WTC11 (cell line): ENCODE measurements around the gene C5orf15. TPM values are rescaled to one million over a fixed set of nuclear protein-coding genes. Genes with fewer than 3 reads are reported as not detected.
A peak's percentile ranks its signal among the peaks of the same experiment; 100 is the strongest.

Experiments
- ATAC-seq: fragments of 200-7000 bp; cut with Tn5 transposase; 2 replicates; pipeline ENCODE4 v1.10.0; 2021; ENCODE audit warnings: mild to moderate bottlenecking, moderate library complexity
- CTCF ChIA-PET: fragments of 300-600 bp; sonication (Branson Sonifier 250); formaldehyde crosslinking; loops from one replicate; lab custom pipeline; 2021; ENCODE audit warnings: antibody characterized with exemption; lab: Charles Lee
- POLR2A ChIA-PET: fragments of 350-600 bp; sonication (Branson Sonifier 250); formaldehyde crosslinking; loops from one replicate; lab custom pipeline; 2021; ENCODE audit warnings: antibody characterized with exemption; lab: Charles Lee
- DNase-seq: peaks from one replicate; pipeline ENCODE4 v3.0.0; 2021; ENCODE audit warnings: low spot score
- H3K27ac Mint-ChIP-seq: 2 replicates; pipeline ENCODE4 v1.8.0; 2021; ENCODE audit warnings: mixed read lengths
- H3K27me3 Mint-ChIP-seq: 2 replicates; pipeline ENCODE4 v1.8.0; 2021; ENCODE audit warnings: low read depth, mild to moderate bottlenecking, moderate library complexity, mixed read lengths
- H3K36me3 Mint-ChIP-seq: 2 replicates; pipeline ENCODE4 v1.8.0; 2021; ENCODE audit warnings: mixed read lengths
- H3K4me1 Mint-ChIP-seq: 2 replicates; pipeline ENCODE4 v1.8.0; 2022; ENCODE audit warnings: mixed read lengths
- H3K4me3 Mint-ChIP-seq: 2 replicates; pipeline ENCODE4 v1.8.0; 2021; ENCODE audit warnings: mild to moderate bottlenecking, moderate library complexity, mixed read lengths
- H3K9me3 Mint-ChIP-seq: 2 replicates; pipeline ENCODE4 v1.8.0; 2021; ENCODE audit warnings: mixed read lengths
- CBFB ChIP-seq: sonication (generic); formaldehyde crosslinking; IDR thresholded peaks from 2 replicates; pipeline ENCODE4 v1.8.1; 2022; ENCODE audit warnings: mild to moderate bottlenecking, low read depth, missing genetic modification reagents
- CREB1 ChIP-seq: sonication (generic); formaldehyde crosslinking; IDR thresholded peaks from 2 replicates; pipeline ENCODE4 v1.8.0; 2023; ENCODE audit warnings: mild to moderate bottlenecking, missing genetic modification reagents
- E2F1 ChIP-seq: sonication (generic); formaldehyde crosslinking; IDR thresholded peaks from 2 replicates; pipeline ENCODE4 v1.8.0; 2022; ENCODE audit warnings: mild to moderate bottlenecking, missing genetic modification reagents
- ESRRA ChIP-seq: sonication (generic); formaldehyde crosslinking; IDR thresholded peaks from 2 replicates; pipeline ENCODE4 v1.8.1; 2022; ENCODE audit warnings: mild to moderate bottlenecking, missing genetic modification reagents, borderline replicate concordance
- FOXJ3 ChIP-seq: sonication (generic); formaldehyde crosslinking; IDR thresholded peaks from 2 replicates; pipeline ENCODE4 v1.9.0; 2021; ENCODE audit warnings: missing genetic modification reagents, mild to moderate bottlenecking, borderline replicate concordance
- FOXK1 ChIP-seq: sonication (generic); formaldehyde crosslinking; IDR thresholded peaks from 2 replicates; pipeline ENCODE4 v1.8.0; 2022; ENCODE audit warnings: mild to moderate bottlenecking, moderate library complexity, missing genetic modification reagents
- GABPB1 ChIP-seq: sonication (generic); formaldehyde crosslinking; IDR thresholded peaks from 2 replicates; pipeline ENCODE4 v1.8.1; 2023; ENCODE audit warnings: mild to moderate bottlenecking, missing genetic modification reagents
- GTF2I ChIP-seq: fragments of 250-450 bp; sonication (Bioruptor Pico); conservative IDR thresholded peaks from 2 replicates; pipeline ENCODE4 v1.4.0; 2021; ENCODE audit warnings: mild to moderate bottlenecking
- IRF1 ChIP-seq: sonication (generic); formaldehyde crosslinking; IDR thresholded peaks from 2 replicates; pipeline ENCODE4 v1.8.0; 2023; ENCODE audit warnings: missing genetic modification reagents
- NR1H2 ChIP-seq: sonication (generic); formaldehyde crosslinking; IDR thresholded peaks from 2 replicates; pipeline ENCODE4 v1.9.0; 2021; ENCODE audit warnings: mild to moderate bottlenecking, moderate library complexity, missing genetic modification reagents
- NR2C2 ChIP-seq: sonication (generic); formaldehyde crosslinking; IDR thresholded peaks from 2 replicates; pipeline ENCODE4 v1.8.0; 2022; ENCODE audit warnings: mild to moderate bottlenecking, missing genetic modification reagents
- PRRX2 ChIP-seq: fragments of 250-450 bp; sonication (Bioruptor Pico); IDR thresholded peaks from 2 replicates; pipeline ENCODE4 v1.8.0; 2021; ENCODE audit warnings: mild to moderate bottlenecking
- SOX15 ChIP-seq: fragments of 250-450 bp; sonication (Bioruptor Pico); IDR thresholded peaks from 2 replicates; pipeline ENCODE4 v1.9.0; 2021; ENCODE audit warnings: mild to moderate bottlenecking
- TEAD1 ChIP-seq: sonication (generic); formaldehyde crosslinking; IDR thresholded peaks from 2 replicates; pipeline ENCODE4 v1.8.0; 2022; ENCODE audit warnings: mild to moderate bottlenecking, missing genetic modification reagents
- ZNF138 ChIP-seq: sonication (generic); formaldehyde crosslinking; conservative IDR thresholded peaks from 2 replicates; pipeline ENCODE4 v1.8.1; 2022; ENCODE audit warnings: mild to moderate bottlenecking, moderate library complexity, missing genetic modification reagents
- ZNF396 ChIP-seq: fragments of 250-450 bp; sonication (Bioruptor Pico); IDR thresholded peaks from 2 replicates; pipeline ENCODE4 v1.8.0; 2021; ENCODE audit warnings: mild to moderate bottlenecking, moderate library complexity, borderline replicate concordance
- ZNF425 ChIP-seq: fragments of 250-450 bp; sonication (Bioruptor Pico); conservative IDR thresholded peaks from 2 replicates; pipeline ENCODE4 v1.9.0; 2021; ENCODE audit warnings: mild to moderate bottlenecking
- ZNF671 ChIP-seq: fragments of 250-450 bp; sonication (Bioruptor Pico); IDR thresholded peaks from 2 replicates; pipeline ENCODE4 v1.8.0; 2021; ENCODE audit warnings: mild to moderate bottlenecking
- total RNA-seq: library from RNA; stranded (reverse); gene quantifications from 3 replicates; pipeline ENCODE4 v1.2.3, GENCODE V29; 2021
- TF ChIP-seq, protein P1 (sequence below): sonication (generic); formaldehyde crosslinking; IDR thresholded peaks from 2 replicates; pipeline ENCODE4 v1.8.0; 2023; ENCODE audit warnings: missing genetic modification reagents, mild to moderate bottlenecking, borderline replicate concordance
- TF ChIP-seq, protein P2 (sequence below): sonication (generic); formaldehyde crosslinking; IDR thresholded peaks from 2 replicates; pipeline ENCODE4 v1.8.0; 2022; ENCODE audit warnings: mild to moderate bottlenecking, missing genetic modification reagents
- TF ChIP-seq, protein P3 (sequence below): fragments of 250-450 bp; sonication (Bioruptor Pico); IDR thresholded peaks from 2 replicates; pipeline ENCODE4 v1.8.0; 2021; ENCODE audit warnings: mild to moderate bottlenecking
- TF ChIP-seq, protein P4 (sequence below): sonication (generic); formaldehyde crosslinking; IDR thresholded peaks from 2 replicates; pipeline ENCODE4 v1.8.0; 2022; ENCODE audit warnings: missing genetic modification reagents
- TF ChIP-seq, protein P5 (sequence below): sonication (generic); formaldehyde crosslinking; IDR thresholded peaks from 2 replicates; pipeline ENCODE4 v1.8.0; 2022; ENCODE audit warnings: mild to moderate bottlenecking, missing genetic modification reagents

C5orf15 gene
- total RNA-seq, 1 experiment from 2014 or later = 32.7 TPM

- DNase-seq = peak; percentile 46
- ChIA-PET POLR2A (interaction anchor here (1.4 kb wide), 1 partner anchor 9 kb away, joined by 5 read pairs; no protein-coding TSS in a partner anchor), CTCF (interaction anchor here (0.6 to 5.4 kb wide), 7 partner anchors 8 to 135 kb away, joined by 3 to 37 read pairs (median 11); no protein-coding TSS in a partner anchor)
- H3K9me3 Mint-ChIP-seq = no peaks in the 10 kb centered on the region
- H3K4me3 Mint-ChIP-seq = peak overlapping the region; percentile 89
- H3K4me1 Mint-ChIP-seq = peaks cover 50% of the 10 kb centered on the region
- H3K27me3 Mint-ChIP-seq = no peaks in the 10 kb centered on the region
- peak; percentile 32 for ATAC-seq
- peaks cover 12% of the 10 kb centered on the region for H3K36me3 Mint-ChIP-seq
- H3K27ac Mint-ChIP-seq = peak overlapping the region; percentile 94
- TF ChIP-seq SOX15 (CRISPR knock-in tag) (no peak), CREB1 (CRISPR knock-in tag) (no peak), TEAD1 (CRISPR knock-in tag) (peak; percentile 53; the same call in 1 of the 2 replicates), GTF2I (CRISPR knock-in tag) (no peak), ZNF671 (CRISPR knock-in tag) (no peak), ESRRA (CRISPR knock-in tag) (no peak), IRF1 (CRISPR knock-in tag) (no peak), GABPB1 (CRISPR knock-in tag) (no peak), FOXK1 (no peak), ZNF425 (CRISPR knock-in tag) (no peak), CBFB (no peak), PRRX2 (CRISPR knock-in tag) (no peak), NR1H2 (no peak), FOXJ3 (CRISPR knock-in tag) (no peak), ZNF396 (no peak), ZNF138 (CRISPR knock-in tag) (no peak), E2F1 (CRISPR knock-in tag) (no peak), NR2C2 (CRISPR knock-in tag) (no peak)
- TF ChIP-seq, protein P1, sequence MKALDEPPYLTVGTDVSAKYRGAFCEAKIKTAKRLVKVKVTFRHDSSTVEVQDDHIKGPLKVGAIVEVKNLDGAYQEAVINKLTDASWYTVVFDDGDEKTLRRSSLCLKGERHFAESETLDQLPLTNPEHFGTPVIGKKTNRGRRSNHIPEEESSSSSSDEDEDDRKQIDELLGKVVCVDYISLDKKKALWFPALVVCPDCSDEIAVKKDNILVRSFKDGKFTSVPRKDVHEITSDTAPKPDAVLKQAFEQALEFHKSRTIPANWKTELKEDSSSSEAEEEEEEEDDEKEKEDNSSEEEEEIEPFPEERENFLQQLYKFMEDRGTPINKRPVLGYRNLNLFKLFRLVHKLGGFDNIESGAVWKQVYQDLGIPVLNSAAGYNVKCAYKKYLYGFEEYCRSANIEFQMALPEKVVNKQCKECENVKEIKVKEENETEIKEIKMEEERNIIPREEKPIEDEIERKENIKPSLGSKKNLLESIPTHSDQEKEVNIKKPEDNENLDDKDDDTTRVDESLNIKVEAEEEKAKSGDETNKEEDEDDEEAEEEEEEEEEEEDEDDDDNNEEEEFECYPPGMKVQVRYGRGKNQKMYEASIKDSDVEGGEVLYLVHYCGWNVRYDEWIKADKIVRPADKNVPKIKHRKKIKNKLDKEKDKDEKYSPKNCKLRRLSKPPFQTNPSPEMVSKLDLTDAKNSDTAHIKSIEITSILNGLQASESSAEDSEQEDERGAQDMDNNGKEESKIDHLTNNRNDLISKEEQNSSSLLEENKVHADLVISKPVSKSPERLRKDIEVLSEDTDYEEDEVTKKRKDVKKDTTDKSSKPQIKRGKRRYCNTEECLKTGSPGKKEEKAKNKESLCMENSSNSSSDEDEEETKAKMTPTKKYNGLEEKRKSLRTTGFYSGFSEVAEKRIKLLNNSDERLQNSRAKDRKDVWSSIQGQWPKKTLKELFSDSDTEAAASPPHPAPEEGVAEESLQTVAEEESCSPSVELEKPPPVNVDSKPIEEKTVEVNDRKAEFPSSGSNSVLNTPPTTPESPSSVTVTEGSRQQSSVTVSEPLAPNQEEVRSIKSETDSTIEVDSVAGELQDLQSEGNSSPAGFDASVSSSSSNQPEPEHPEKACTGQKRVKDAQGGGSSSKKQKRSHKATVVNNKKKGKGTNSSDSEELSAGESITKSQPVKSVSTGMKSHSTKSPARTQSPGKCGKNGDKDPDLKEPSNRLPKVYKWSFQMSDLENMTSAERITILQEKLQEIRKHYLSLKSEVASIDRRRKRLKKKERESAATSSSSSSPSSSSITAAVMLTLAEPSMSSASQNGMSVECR = 0 out of 2 replicates have a peak, but pooled peaks have one; percentile 54
- TF ChIP-seq, protein P2, sequence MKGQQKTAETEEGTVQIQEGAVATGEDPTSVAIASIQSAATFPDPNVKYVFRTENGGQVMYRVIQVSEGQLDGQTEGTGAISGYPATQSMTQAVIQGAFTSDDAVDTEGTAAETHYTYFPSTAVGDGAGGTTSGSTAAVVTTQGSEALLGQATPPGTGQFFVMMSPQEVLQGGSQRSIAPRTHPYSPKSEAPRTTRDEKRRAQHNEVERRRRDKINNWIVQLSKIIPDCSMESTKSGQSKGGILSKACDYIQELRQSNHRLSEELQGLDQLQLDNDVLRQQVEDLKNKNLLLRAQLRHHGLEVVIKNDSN = no peak
- TF ChIP-seq, protein P3, sequence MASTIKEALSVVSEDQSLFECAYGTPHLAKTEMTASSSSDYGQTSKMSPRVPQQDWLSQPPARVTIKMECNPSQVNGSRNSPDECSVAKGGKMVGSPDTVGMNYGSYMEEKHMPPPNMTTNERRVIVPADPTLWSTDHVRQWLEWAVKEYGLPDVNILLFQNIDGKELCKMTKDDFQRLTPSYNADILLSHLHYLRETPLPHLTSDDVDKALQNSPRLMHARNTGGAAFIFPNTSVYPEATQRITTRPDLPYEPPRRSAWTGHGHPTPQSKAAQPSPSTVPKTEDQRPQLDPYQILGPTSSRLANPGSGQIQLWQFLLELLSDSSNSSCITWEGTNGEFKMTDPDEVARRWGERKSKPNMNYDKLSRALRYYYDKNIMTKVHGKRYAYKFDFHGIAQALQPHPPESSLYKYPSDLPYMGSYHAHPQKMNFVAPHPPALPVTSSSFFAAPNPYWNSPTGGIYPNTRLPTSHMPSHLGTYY (CRISPR knock-in tag) = no peak
- TF ChIP-seq, protein P4, sequence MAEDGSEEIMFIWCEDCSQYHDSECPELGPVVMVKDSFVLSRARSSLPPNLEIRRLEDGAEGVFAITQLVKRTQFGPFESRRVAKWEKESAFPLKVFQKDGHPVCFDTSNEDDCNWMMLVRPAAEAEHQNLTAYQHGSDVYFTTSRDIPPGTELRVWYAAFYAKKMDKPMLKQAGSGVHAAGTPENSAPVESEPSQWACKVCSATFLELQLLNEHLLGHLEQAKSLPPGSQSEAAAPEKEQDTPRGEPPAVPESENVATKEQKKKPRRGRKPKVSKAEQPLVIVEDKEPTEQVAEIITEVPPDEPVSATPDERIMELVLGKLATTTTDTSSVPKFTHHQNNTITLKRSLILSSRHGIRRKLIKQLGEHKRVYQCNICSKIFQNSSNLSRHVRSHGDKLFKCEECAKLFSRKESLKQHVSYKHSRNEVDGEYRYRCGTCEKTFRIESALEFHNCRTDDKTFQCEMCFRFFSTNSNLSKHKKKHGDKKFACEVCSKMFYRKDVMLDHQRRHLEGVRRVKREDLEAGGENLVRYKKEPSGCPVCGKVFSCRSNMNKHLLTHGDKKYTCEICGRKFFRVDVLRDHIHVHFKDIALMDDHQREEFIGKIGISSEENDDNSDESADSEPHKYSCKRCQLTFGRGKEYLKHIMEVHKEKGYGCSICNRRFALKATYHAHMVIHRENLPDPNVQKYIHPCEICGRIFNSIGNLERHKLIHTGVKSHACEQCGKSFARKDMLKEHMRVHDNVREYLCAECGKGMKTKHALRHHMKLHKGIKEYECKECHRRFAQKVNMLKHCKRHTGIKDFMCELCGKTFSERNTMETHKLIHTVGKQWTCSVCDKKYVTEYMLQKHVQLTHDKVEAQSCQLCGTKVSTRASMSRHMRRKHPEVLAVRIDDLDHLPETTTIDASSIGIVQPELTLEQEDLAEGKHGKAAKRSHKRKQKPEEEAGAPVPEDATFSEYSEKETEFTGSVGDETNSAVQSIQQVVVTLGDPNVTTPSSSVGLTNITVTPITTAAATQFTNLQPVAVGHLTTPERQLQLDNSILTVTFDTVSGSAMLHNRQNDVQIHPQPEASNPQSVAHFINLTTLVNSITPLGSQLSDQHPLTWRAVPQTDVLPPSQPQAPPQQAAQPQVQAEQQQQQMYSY (CRISPR knock-in tag) = peak; percentile 76
- TF ChIP-seq, protein P5, sequence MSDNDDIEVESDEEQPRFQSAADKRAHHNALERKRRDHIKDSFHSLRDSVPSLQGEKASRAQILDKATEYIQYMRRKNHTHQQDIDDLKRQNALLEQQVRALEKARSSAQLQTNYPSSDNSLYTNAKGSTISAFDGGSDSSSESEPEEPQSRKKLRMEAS = 0 out of 2 replicates have a peak, but pooled peaks have one; percentile 16
These were observed 37.1 kb upstream of the C5orf15 start for GRCh38 chr5:134005417-134006061.
